OCI-M2 (cell line): Measurements from ENCODE around the gene VN1R4.
"Not testable (repeated sequence)": the region's sequence is repeated elsewhere in the genome, so short reads cannot be mapped to it uniquely, and the experiment has no call there.

Experiments
- DNase-seq: peaks from one replicate; lab custom pipeline; 2025; ENCODE audit not compliant: unreplicated experiment; lab: John Stamatoyannopoulos, UW

VN1R4 gene

DNA sequence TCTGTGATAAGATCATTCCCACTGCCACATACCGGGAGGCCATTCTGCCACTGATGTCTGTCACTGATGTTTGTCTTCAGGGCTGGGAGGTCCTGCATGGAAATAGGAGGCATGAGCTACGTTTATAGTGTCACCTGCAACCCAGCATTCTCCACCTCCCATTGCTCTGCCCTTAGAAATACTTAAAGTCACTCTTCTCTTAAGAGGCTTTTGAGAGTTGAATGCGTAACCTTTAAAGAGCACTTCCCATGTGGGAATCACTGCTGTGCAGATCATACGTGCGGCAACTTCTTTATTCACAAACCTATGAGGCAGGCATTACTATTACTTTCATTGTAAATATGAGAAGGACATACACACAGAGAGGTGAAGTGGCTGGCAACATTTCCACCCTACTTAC, at the start of gene VN1R4:
TSS of gene VN1R4 (minus strand) at position 101 of the 400 bp plus-strand sequence. CDS start at position 43, 58 bp downstream.
- not testable (repeated sequence) for DNase-seq

- DNase-seq: no peak
Measured at GRCh38 chr19:53311897-53312296, 44.4 kb upstream of the VN1R4 start.

DNA sequence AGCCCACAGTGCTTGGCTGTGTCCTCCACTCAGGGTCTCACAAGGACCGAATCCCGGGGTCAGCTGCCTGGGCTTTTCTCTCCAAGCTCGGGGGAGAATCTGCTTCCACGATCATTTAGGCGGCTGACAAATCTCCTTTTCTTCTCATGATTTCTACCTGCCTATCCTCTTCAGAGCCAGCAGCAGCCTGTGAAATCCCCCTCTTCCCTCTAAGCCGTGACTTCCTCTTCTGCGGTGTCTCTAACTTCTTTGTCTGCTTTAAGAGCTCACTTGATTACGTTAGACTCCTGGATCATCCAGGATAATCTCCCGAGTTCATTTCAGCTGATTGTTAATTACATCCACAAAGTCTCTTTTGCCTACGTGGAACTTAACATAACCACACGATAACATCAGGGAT, 43.5 kb upstream of the VN1R4 start:
- no peak for DNase-seq

- no peak for DNase-seq
Measured at GRCh38 chr19:53308339-53308811, 40.9 kb upstream of the VN1R4 start.

GRCh38 chr19:53301341-53301740, 33.8 kb upstream of the VN1R4 start:
- not testable (repeated sequence) for DNase-seq

DNA sequence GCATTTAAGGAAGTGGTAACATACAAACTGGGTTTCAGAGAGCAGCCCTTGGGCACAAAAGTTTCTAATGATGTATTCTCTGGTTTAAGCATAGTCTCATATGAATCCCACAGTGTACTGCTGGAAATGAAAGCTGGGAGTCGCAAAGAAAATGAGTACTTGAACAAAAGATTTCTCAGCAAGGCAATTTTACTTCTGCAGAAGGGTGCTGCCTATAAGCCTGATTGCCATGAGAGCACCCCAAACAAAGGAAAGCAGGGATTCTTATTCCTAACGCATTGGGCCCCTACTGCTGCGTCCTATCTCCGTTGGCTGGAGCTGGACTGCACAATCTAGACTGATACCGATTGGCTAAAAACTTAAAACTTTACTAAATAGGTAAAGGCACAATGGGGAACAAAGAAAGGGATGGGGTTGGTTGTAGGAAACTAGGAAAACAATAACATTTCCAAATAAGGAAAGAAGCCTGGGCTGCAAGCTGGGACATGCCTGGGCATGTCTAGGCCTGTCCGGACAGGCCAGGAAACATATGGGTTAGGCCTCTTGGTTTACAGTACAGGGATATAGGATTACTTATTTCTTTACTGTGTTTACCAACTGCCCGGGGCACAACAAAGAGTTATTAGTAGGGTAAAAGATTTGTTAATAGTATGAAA, 27.4 kb upstream of the VN1R4 start:
- DNase-seq: no peak

GRCh38 chr19:53290758-53291549, 23.4 kb upstream of the VN1R4 start:
- no peak for DNase-seq

- DNase-seq: no peak
Measured at GRCh38 chr19:53285087-53285486, 17.6 kb upstream of the VN1R4 start.

DNA sequence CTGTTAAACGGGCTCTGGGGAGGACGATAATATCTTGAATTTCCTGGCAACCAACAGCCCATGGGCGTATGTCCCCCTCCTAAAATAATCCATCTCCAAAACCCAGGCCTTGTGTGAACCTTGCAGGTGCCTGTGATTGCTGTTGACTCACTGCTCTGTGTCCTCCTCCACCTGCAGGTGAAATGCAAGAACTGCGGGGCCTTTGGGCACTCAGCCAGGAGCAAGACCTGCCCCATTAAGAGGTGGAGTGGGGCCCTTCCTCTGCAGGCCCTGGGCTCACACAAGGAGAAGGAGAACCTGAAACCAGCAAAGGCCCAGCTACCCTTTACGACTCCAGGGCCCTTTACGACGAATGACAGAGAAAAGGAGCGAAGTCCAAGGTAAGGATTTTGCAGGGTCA, 14.4 kb upstream of the VN1R4 start:
- DNase-seq: not testable (repeated sequence)

DNA sequence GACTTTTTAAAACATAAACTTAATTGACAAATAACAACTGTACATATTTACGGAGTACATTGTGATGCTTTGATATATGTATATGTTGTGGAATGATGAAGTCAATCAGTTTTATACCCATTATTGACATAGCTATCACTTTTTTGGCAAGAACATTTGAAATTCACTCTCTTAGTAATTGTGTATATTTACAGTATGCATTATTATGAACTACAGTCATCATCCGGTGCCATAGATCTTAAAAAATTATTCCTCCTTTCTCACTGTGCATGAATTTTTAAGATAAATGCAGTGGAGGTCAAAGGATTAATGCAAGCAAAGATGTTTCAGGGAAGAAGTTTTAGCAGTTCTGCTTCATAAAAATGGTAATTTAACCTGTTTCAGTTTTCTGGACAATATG, 8.0 kb upstream of the VN1R4 start:
- no peak for DNase-seq

GRCh38 chr19:53272044-53272443, 4.5 kb upstream of the VN1R4 start:
- no peak for DNase-seq

DNA sequence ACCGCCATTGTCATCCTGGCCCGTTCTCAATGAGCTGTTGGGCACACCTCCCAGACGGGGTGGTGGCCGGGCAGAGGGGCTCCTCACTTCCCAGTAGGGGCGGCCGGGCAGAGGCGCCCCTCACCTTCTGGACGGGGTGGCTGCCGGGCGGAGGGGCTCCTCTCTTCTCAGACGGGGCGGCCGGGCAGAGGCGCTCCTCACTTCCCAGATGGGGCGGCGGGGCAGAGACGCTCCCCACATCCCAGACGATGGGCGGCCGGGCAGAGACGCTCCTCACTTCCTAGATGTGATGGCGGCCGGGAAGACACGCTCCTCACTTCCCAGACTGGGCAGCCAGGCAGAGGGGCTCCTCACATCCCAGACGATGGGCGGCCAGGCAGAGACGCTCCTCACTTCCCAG, 2.3 kb upstream of the VN1R4 start:
- DNase-seq: not testable (repeated sequence)

DNA sequence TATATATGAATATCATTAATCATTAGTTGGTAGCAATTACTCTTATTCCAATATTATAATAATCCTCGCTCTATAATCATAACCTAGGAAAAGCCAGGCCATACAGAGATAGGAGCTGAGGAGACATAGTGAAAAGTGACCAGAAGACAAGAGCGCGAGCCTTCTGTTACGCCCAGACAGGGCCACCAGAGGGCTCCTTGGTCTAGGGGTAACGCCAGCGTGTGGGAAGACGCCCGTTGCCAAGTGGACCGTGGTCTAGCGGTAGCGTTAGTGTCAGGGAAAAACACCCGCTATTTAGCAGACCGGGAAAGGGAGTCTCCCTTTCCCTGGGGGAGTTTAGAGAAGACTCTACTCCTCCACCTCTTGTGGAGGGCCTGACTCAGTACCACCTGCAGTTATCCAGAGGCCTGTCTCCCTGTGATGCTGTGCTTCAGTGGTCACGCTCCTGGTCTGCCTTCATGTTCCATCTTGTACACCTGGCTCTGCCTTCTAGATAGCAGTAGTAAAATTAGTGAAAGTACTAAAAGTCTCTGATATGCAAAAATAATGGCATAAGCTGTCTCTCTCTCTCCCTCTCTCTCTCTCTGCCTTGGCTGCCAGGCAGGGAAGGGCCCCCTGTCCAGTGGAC, 9.7 kb downstream of the VN1R4 start, which contains the start of gene VN1R2:
TSS of gene VN1R2 (plus strand) at position 578 of the 628 bp plus-strand sequence. CDS start 84 bp downstream, outside the sequence.
- not testable (repeated sequence) for DNase-seq

- DNase-seq: no peak
Measured at GRCh38 chr19:53254411-53255341, 12.8 kb downstream of the VN1R4 start, which contains the start of gene ZNF677. ZNF677 (minus strand) TSS chr19:53254873; CDS start chr19:53251550, 3,323 bp downstream.

DNA sequence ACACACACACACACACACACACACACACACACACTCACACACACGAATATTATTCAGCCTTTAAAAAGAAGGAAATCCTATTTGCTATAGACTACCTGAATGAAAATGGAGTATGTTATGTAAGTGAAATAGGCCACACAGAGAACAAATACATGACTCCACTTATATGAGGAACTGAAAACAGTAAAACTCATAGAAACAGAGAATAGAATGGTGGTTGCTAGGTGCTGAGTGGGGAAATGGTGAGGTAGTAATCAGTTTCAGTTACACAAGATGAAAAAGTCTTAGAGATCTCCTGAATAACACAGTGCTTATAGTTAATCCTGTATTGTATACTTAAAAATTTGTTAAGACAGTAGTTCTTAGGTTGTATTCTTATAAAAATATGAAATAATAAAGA, 21.0 kb downstream of the VN1R4 start:
- no peak for DNase-seq

DNA sequence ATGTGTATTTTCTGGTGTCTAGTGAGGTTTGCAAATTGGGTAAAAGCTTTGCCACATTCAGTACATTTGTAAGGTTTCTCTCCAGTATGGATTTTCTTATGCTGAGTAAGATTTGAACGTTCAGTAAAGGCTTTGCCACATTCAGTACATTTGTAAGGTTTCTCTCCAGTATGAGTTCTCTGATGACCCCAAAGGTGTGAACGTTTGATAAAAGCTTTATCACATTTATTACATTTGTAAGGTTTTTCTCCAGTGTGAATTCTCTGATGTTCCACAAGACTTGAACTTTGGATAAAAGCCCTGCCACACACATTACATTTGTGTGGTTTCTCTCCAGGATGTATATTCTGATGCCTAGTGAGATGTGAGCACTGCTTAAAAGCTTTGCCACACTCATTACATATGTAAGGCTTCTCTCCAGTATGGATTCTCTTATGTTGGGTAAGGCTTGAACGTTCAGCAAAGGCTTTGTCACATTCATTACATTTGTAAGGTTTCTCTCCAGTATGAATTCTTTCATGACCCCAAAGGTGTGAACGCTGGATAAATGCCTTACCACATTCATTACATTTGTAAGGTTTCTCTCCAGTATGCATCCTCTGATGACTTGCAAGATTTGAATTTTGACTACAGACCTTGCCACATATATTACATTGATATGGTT, 30.3 kb downstream of the VN1R4 start:
- no peak for DNase-seq

DNA sequence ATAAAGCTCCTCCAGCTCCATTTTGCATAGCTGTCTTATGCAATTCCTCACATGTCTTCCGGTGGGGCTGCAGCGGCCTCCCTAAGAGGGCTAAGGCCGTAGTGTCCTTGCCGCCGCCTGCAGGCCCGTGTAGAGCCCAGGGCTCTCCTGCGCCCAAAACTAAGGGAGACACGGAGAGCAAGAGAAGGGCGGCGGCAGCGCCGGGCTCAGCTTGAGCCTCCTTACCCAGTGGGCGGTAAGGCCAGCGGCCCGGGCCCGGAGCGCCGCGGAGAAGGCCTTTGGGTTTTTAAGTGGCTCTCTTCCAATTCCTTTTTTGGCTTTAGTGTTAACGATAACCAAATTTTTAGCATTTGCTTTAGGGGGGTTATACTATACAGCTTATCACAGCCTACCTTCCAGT, 42.9 kb downstream of the VN1R4 start:
- DNase-seq: no peak

DNA sequence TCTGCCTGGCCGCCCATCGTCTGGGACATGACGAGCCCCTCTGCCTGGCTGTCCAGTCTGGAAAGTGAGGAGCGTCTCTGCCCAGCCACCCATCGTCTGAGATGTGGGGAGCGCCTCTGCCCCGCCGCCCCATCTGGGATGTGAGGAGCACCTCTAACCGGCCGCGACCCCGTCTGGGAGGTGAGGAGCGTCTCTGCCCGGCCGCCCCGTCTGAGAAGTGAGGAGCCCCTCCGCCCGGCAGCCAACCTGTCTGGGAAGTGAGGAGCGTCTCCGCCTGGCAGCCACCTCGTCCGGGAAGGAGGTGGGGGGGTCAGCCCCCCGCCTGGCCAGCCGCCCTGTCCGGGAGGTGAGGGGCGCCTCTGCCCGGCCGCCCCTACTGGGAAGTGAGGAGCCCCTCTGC, 44.8 kb downstream of the VN1R4 start:
- DNase-seq: not testable (repeated sequence)
